Suppressor macrophage (primary cell): ENCODE data around the gene C2.

Source experiments
- DNase-seq, 4 experiments: peaks; one replicate each; pipeline ENCODE4 v3.0.0-alpha.2; 2020 to 2022
- total RNA-seq, 17 experiments: gene quantifications; one replicate each; lab custom pipeline; 2026; ENCODE audit warnings: mixed read lengths in 6 of 17, inconsistent platforms in 3 of 17; lab: John Stamatoyannopoulos, UW

The C2 gene
- total RNA-seq, result 7.6 to 17.3 (median 13.4) reads per million in 17 experiments

- peak in 2 of 4 experiments; percentile 35 to 48 for DNase-seq
These were observed at the start of gene C2 for GRCh38 chr6:31927242-31927862. Gene C2, plus strand, starts transcription at chr6:31927717. Its CDS starts 36 bp downstream, at chr6:31927753.

- DNase-seq, result no peak
These were observed 49.3 kb upstream of the C2 start for GRCh38 chr6:31878222-31878621.

GRCh38 chr6:31878726-31879125 is 48.8 kb upstream of the C2 start, which contains the start of gene SLC44A4:
Gene SLC44A4, minus strand, starts transcription at chr6:31878997. Its CDS starts 17 bp downstream, at chr6:31878980.
- no peak for DNase-seq

- no peak for DNase-seq
These were observed 48.4 kb upstream of the C2 start for GRCh38 chr6:31879143-31879542.

GRCh38 chr6:31879901-31880300 is 47.6 kb upstream of the C2 start:
- DNase-seq, result no peak

GRCh38 chr6:31880616-31881015 is 46.9 kb upstream of the C2 start:
- no peak for DNase-seq

- no peak for DNase-seq
These were observed 46.2 kb upstream of the C2 start for GRCh38 chr6:31881136-31881859.

GRCh38 chr6:31882344-31882743 is 45.2 kb upstream of the C2 start:
- no peak for DNase-seq

- no peak for DNase-seq
These were observed 43.8 kb upstream of the C2 start for GRCh38 chr6:31883676-31884075.

GRCh38 chr6:31884528-31885035 is 42.9 kb upstream of the C2 start:
- no peak for DNase-seq

GRCh38 chr6:31886541-31886991 is 41.0 kb upstream of the C2 start:
- no peak for DNase-seq

GRCh38 chr6:31887173-31888007 is 40.1 kb upstream of the C2 start:
- DNase-seq, result no peak

- DNase-seq, result peak; percentile 33 to 83 (median 53)
These were observed 39.0 kb upstream of the C2 start for GRCh38 chr6:31888276-31889258.

- DNase-seq, result no peak
These were observed 38.1 kb upstream of the C2 start for GRCh38 chr6:31889331-31889972.

GRCh38 chr6:31892821-31893220 is 34.7 kb upstream of the C2 start:
- DNase-seq, result no peak

- no peak for DNase-seq
These were observed 31.0 kb upstream of the C2 start for GRCh38 chr6:31896493-31896855.

GRCh38 chr6:31896856-31897611 is 30.5 kb upstream of the C2 start:
- DNase-seq, result no peak

- peak; percentile 89 to 96 (median 92) for DNase-seq
These were observed 29.7 kb upstream of the C2 start, which contains the start of gene EHMT2 for GRCh38 chr6:31897612-31898382. Gene EHMT2, minus strand, starts transcription at chr6:31897698. Its CDS starts 21 bp downstream, at chr6:31897677.

- peak in 2 of 4 experiments; percentile 30 to 44 for DNase-seq
These were observed 29.0 kb upstream of the C2 start for GRCh38 chr6:31898383-31899011.
